Stimulated activated CD4-positive, alpha-beta T cell treated with anti-CD3 and anti-CD28 coated beads, Interleukin-1b, Interleukin-23, amount 100 ng/mL, for 4 hours (primary cell): ENCODE data around the gene GLI1.
"Not testable (repeated sequence)": the region's sequence is repeated elsewhere in the genome, so short reads cannot be mapped to it uniquely, and the experiment has no call there.

Experiments
- DNase-seq, 2 donors: peaks; one replicate each; pipeline ENCODE4 v3.0.0-alpha.2; 2020; ENCODE audit warnings: low read depth in 2 of 2

Gene GLI1

GRCh38 chr12:57441393-57441792 is 18.2 kb upstream of the GLI1 start:
- DNase-seq, result not testable (repeated sequence)

GRCh38 chr12:57441846-57442427 is 17.6 kb upstream of the GLI1 start:
- DNase-seq, result no peak

- DNase-seq, result not testable (repeated sequence)
Observed at GRCh38 chr12:57444337-57444736, 15.2 kb upstream of the GLI1 start.

GRCh38 chr12:57444744-57445143 is 14.8 kb upstream of the GLI1 start:
- no peak for DNase-seq

- no peak for DNase-seq
Observed at GRCh38 chr12:57446292-57446960, 13.2 kb upstream of the GLI1 start.

GRCh38 chr12:57448669-57449068 is 10.9 kb upstream of the GLI1 start:
- no peak for DNase-seq

GRCh38 chr12:57449375-57449774 is 10.2 kb upstream of the GLI1 start:
- DNase-seq, result no peak

- DNase-seq, result no peak
Observed at GRCh38 chr12:57450057-57450456, 9.5 kb upstream of the GLI1 start.

GRCh38 chr12:57451233-57451778 is 8.3 kb upstream of the GLI1 start:
- DNase-seq, result no peak

- no peak for DNase-seq
Observed at GRCh38 chr12:57452181-57452936, 7.2 kb upstream of the GLI1 start.

- DNase-seq, result no peak
Observed at GRCh38 chr12:57452937-57453509, 6.6 kb upstream of the GLI1 start.

- no peak for DNase-seq
Observed at GRCh38 chr12:57454213-57454565, 5.4 kb upstream of the GLI1 start.

GRCh38 chr12:57454566-57455373 is 4.8 kb upstream of the GLI1 start, which contains the start of gene INHBE:
Gene INHBE (plus strand): TSS chr12:57455307. CDS start chr12:57455537, 230 bp downstream.
- no peak for DNase-seq

GRCh38 chr12:57455374-57456144 is 4.0 kb upstream of the GLI1 start:
- DNase-seq, result no peak

GRCh38 chr12:57456145-57456700 is 3.4 kb upstream of the GLI1 start:
- peak in 1 of 2 donors; percentile 39 for DNase-seq

GRCh38 chr12:57456737-57457490 is 2.7 kb upstream of the GLI1 start:
- DNase-seq, result no peak

- no peak for DNase-seq
Observed at GRCh38 chr12:57458665-57459054, 925 bp upstream of the GLI1 start.

GRCh38 chr12:57459055-57459749 is 383 bp upstream of the GLI1 start:
- peak; percentile 88 to 90 for DNase-seq

- DNase-seq, result no peak
Observed at GRCh38 chr12:57460468-57460784, 841 bp downstream of the GLI1 start.
